Trophoblast cell (in vitro differentiated cells and primary cell): ENCODE measurements around the gene ABHD14A.

Experiments used
- DNase-seq, 2 donors: peaks; one replicate each; pipeline ENCODE4 v3.0.0-alpha.2; 2016
- H2AFZ ChIP-seq: 2 replicates; pipeline ENCODE4 v1.6.1; 2013; ENCODE audit warnings: low read length, moderate library complexity, mild to moderate bottlenecking; ENCODE audit not compliant: insufficient read depth, poor library complexity
- H2AK5ac ChIP-seq: 2 replicates; pipeline ENCODE4 v1.6.1; 2013; ENCODE audit warnings: mild to moderate bottlenecking, low read length
- H2BK120ac ChIP-seq: 2 replicates; pipeline ENCODE4 v1.6.1; 2013; ENCODE audit warnings: low read length, mild to moderate bottlenecking, moderate library complexity; ENCODE audit not compliant: insufficient read depth, poor library complexity
- H2BK12ac ChIP-seq: 2 replicates; pipeline ENCODE4 v1.6.1; 2013; ENCODE audit warnings: mild to moderate bottlenecking, low read length, moderate library complexity
- H2BK5ac ChIP-seq: 2 replicates; pipeline ENCODE4 v1.6.1; 2013; ENCODE audit warnings: low read length, low read depth, moderate library complexity, mild to moderate bottlenecking; ENCODE audit not compliant: poor library complexity
- H3K14ac ChIP-seq: 2 replicates; pipeline ENCODE4 v1.6.1; 2013; ENCODE audit warnings: mild to moderate bottlenecking, low read length
- H3K18ac ChIP-seq: 2 replicates; pipeline ENCODE4 v1.6.1; 2013; ENCODE audit warnings: mild to moderate bottlenecking, low read length
- H3K23ac ChIP-seq: 2 replicates; pipeline ENCODE4 v1.6.1; 2013; ENCODE audit warnings: low read length
- H3K27ac ChIP-seq: 2 replicates; pipeline ENCODE4 v1.5.1; 2013; ENCODE audit warnings: low read depth, mild to moderate bottlenecking, inconsistent platforms, low read length, moderate library complexity
- H3K27me3 ChIP-seq: 2 replicates; pipeline ENCODE4 v1.6.1; 2013; ENCODE audit warnings: inconsistent platforms, mild to moderate bottlenecking, low read length, moderate library complexity; ENCODE audit not compliant: insufficient read depth
- H3K36me3 ChIP-seq, 2 experiments: 1 replicate in 1 of 2; 2 replicates in 1 of 2; pipeline ENCODE4 v1.6.1; 2013; ENCODE audit warnings: low read length in 2 of 2, mild to moderate bottlenecking in 2 of 2, moderate library complexity in 1 of 2; ENCODE audit not compliant: insufficient read depth in 2 of 2, control insufficient read depth in 1 of 2
- H3K4ac ChIP-seq: 2 replicates; pipeline ENCODE4 v1.6.1; 2013; ENCODE audit warnings: low read depth, mild to moderate bottlenecking, low read length, moderate library complexity
- H3K4me1 ChIP-seq, 2 experiments: 1 replicate in 1 of 2; 2 replicates in 1 of 2; pipeline ENCODE4 v1.6.1; 2013; ENCODE audit warnings: low read length in 2 of 2, mild to moderate bottlenecking in 2 of 2, moderate library complexity in 1 of 2; ENCODE audit not compliant: insufficient read depth in 2 of 2, control insufficient read depth in 1 of 2
- H3K4me2 ChIP-seq: 2 replicates; pipeline ENCODE4 v1.6.1; 2013; ENCODE audit warnings: inconsistent platforms, mild to moderate bottlenecking, low read length, moderate library complexity
- H3K4me3 ChIP-seq: 2 replicates; pipeline ENCODE4 v1.5.1; 2013; ENCODE audit warnings: mild to moderate bottlenecking, low read depth, low read length, inconsistent platforms
- H3K79me1 ChIP-seq: one replicate; pipeline ENCODE4 v1.6.1; 2013; ENCODE audit warnings: low read length
- H3K79me2 ChIP-seq: 2 replicates; pipeline ENCODE4 v1.6.1; 2013; ENCODE audit warnings: low read length, mild to moderate bottlenecking; ENCODE audit not compliant: control insufficient read depth, insufficient read depth, poor library complexity
- H3K9ac ChIP-seq: 2 replicates; pipeline ENCODE4 v1.6.1; 2013; ENCODE audit warnings: mild to moderate bottlenecking, low read length
- H3K9me3 ChIP-seq: 2 replicates; pipeline ENCODE4 v1.6.1; 2013; ENCODE audit warnings: low read depth, mild to moderate bottlenecking, control low read depth, inconsistent platforms, low read length; ENCODE audit not compliant: insufficient read depth
- H4K12ac ChIP-seq: 2 replicates; pipeline ENCODE4 v1.6.1; 2013; ENCODE audit warnings: low read depth, mild to moderate bottlenecking, low read length, moderate library complexity
- H4K8ac ChIP-seq: 2 replicates; pipeline ENCODE4 v1.6.1; 2013; ENCODE audit warnings: low read depth, mild to moderate bottlenecking, low read length, moderate library complexity
- H4K91ac ChIP-seq: one replicate; pipeline ENCODE4 v1.6.1; 2013; ENCODE audit warnings: low read depth, mild to moderate bottlenecking, low read length, moderate library complexity
- WGBS: extraction: QIAGEN DNeasy Blood & Tissue Kit; methylation state at CpG from one replicate; pipeline ENCODE4 v1.1.7; 2013; ENCODE audit warnings: missing lambda C conversion rate; ENCODE audit not compliant: insufficient read length, insufficient coverage; ENCODE audit errors: extremely low coverage; 5-methylcytosine and 5-hydroxymethylcytosine counted together

Gene ABHD14A

DNA sequence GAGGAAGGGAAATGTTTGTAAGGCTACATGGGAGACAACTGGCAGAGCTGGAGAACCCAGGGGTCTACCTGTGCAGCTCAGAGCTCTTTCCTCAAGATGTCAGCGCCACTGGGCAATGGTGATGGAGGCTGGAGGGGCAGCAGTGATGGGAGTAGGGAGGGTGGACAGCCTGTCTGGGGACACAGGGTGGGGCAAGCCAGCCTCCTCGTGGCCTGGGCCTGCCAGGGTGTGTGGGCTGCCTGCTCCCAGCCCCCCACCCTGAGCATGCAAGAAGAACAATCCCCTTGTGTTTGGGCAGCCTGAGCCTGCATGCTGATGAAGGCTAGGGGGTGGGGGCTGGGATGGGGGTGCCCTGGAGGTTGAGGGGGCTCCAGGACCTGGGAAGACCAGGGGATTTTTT lies 8.8 kb upstream of the ABHD14A start:
- no CpG with 5 or more reads among the region's 2 CpGs for WGBS

DNA sequence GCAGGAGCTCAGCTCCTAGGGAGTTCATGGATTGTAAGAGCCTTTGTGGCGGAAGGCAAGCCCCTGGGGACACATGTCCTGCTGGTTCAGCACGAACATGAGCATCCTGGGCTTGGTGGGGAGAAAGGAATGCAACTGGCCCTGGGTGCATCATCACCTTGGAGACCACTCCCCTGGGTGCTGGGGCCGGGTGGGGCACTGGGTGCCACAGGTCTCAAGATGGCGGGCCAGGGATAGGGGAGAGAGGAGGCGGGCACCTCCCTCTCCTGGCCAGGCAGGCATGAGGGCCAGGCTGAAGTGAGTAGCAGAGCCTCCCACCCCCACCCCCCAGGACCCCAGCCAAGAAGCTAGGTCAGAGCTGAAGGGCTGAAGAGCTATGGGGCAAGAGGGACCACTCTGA lies 8.4 kb upstream of the ABHD14A start:
- no peak overlapping the region for H3K27ac ChIP-seq
- peaks cover 10% of the 10 kb centered on the region for H3K79me2 ChIP-seq
- H3K23ac ChIP-seq = no peak overlapping the region
- no peak overlapping the region for H2BK12ac ChIP-seq
- H3K36me3 ChIP-seq = peaks cover 0 to 2% of the 10 kb centered on the region in 2 experiments
- H3K4me1 ChIP-seq = peaks cover 13 to 23% of the 10 kb centered on the region in 2 experiments
- no peak for DNase-seq
- peak overlapping the region; percentile 66 for H3K4me3 ChIP-seq
- no peak overlapping the region for H2BK5ac ChIP-seq
- peak overlapping the region; percentile 85 for H4K91ac ChIP-seq
- no CpG with 5 or more reads among the region's 5 CpGs for WGBS
- no peaks in the 10 kb centered on the region for H3K27me3 ChIP-seq
- no peak overlapping the region for H4K12ac ChIP-seq
- peak overlapping the region; percentile 62 for H3K4me2 ChIP-seq
- H3K4ac ChIP-seq = peak overlapping the region; percentile 19
- peak overlapping the region; percentile 89 for H3K14ac ChIP-seq
- no peak overlapping the region for H2BK120ac ChIP-seq
- peaks cover 13% of the 10 kb centered on the region for H3K79me1 ChIP-seq
- no peak overlapping the region for H3K9ac ChIP-seq
- no peak overlapping the region for H2AFZ ChIP-seq
- H3K18ac ChIP-seq = peak overlapping the region; percentile 60
- H2AK5ac ChIP-seq = peak overlapping the region; percentile 83
- peak overlapping the region; percentile 83 for H4K8ac ChIP-seq
- no peaks in the 10 kb centered on the region for H3K9me3 ChIP-seq

More for the DNA sequence above, 8.8 kb upstream of the ABHD14A start:
- peaks cover 13% of the 10 kb centered on the region for H3K79me1 ChIP-seq
- no peak overlapping the region for H3K4me2 ChIP-seq
- H3K4me1 ChIP-seq = peaks cover 13 to 23% of the 10 kb centered on the region in 2 experiments
- no peak overlapping the region for H3K18ac ChIP-seq
- H3K4me3 ChIP-seq = no peak overlapping the region
- H3K79me2 ChIP-seq = peaks cover 10% of the 10 kb centered on the region
- H2AK5ac ChIP-seq = peak overlapping the region; percentile 31
- no peaks in the 10 kb centered on the region for H3K9me3 ChIP-seq
- H2AFZ ChIP-seq = peak overlapping the region; percentile 5
- H2BK12ac ChIP-seq = no peak overlapping the region
- no peak overlapping the region for H3K27ac ChIP-seq
- H2BK120ac ChIP-seq = no peak overlapping the region
- no peak overlapping the region for H3K23ac ChIP-seq
- H3K36me3 ChIP-seq = peaks cover 0 to 2% of the 10 kb centered on the region in 2 experiments
- DNase-seq = no peak
- no peak overlapping the region for H4K12ac ChIP-seq
- H3K14ac ChIP-seq = no peak overlapping the region
- H3K27me3 ChIP-seq = no peaks in the 10 kb centered on the region
- no peak overlapping the region for H3K9ac ChIP-seq
- no peak overlapping the region for H3K4ac ChIP-seq
- no peak overlapping the region for H4K91ac ChIP-seq
- no peak overlapping the region for H4K8ac ChIP-seq
- H2BK5ac ChIP-seq = no peak overlapping the region

DNA sequence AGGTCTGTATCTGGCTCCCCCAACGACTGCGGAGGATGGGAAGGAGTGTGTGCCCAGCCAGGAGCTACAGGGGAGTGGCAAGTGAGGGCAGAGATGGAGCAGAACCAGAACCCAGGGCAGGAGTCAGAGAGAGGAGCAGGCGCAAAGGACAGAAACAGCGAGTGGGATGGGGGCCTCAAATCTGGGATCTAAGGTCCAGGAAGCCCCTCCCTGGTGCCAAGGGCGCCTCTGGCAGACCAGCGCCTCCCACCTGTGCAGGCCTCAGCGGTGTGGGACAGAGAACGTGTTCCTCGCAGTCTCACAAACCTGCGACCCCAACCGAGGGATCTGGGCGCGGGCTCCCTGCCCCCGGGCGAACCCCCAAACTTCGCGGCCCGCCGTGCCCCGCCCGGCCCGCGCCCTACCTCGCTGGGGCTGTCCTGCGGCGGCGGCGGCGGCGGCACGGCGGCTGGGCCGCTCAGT lies 7.9 kb upstream of the ABHD14A start:
- peak overlapping the region; percentile 79 for H2AFZ ChIP-seq
- H3K27me3 ChIP-seq = no peaks in the 10 kb centered on the region
- no peaks in the 10 kb centered on the region for H3K9me3 ChIP-seq
- peak overlapping the region; percentile 62 for H3K4me2 ChIP-seq
- H3K27ac ChIP-seq = peak overlapping the region; percentile 56
- peak overlapping the region; percentile 0 for H3K9ac ChIP-seq
- H2BK120ac ChIP-seq = peak overlapping the region; percentile 74
- peak overlapping the region; percentile 66 for H3K4me3 ChIP-seq
- peak overlapping the region; percentile 83 for H4K8ac ChIP-seq
- peaks cover 0 to 2% of the 10 kb centered on the region in 2 experiments for H3K36me3 ChIP-seq
- peak overlapping the region; percentile 10 for H2BK5ac ChIP-seq
- peak overlapping the region; percentile 19 for H3K4ac ChIP-seq
- H4K12ac ChIP-seq = peak overlapping the region; percentile 85
- no CpG with 5 or more reads among the region's 33 CpGs for WGBS
- peak overlapping the region; percentile 89 for H3K14ac ChIP-seq
- H3K4me1 ChIP-seq = peaks cover 13 to 23% of the 10 kb centered on the region in 2 experiments
- H3K18ac ChIP-seq = peak overlapping the region; percentile 60
- peaks cover 10% of the 10 kb centered on the region for H3K79me2 ChIP-seq
- DNase-seq = no peak
- H2AK5ac ChIP-seq = peak overlapping the region; percentile 83
- H3K79me1 ChIP-seq = peaks cover 13% of the 10 kb centered on the region
- peak overlapping the region; percentile 38 for H2BK12ac ChIP-seq
- H3K23ac ChIP-seq = no peak overlapping the region
- peak overlapping the region; percentile 85 for H4K91ac ChIP-seq

DNA sequence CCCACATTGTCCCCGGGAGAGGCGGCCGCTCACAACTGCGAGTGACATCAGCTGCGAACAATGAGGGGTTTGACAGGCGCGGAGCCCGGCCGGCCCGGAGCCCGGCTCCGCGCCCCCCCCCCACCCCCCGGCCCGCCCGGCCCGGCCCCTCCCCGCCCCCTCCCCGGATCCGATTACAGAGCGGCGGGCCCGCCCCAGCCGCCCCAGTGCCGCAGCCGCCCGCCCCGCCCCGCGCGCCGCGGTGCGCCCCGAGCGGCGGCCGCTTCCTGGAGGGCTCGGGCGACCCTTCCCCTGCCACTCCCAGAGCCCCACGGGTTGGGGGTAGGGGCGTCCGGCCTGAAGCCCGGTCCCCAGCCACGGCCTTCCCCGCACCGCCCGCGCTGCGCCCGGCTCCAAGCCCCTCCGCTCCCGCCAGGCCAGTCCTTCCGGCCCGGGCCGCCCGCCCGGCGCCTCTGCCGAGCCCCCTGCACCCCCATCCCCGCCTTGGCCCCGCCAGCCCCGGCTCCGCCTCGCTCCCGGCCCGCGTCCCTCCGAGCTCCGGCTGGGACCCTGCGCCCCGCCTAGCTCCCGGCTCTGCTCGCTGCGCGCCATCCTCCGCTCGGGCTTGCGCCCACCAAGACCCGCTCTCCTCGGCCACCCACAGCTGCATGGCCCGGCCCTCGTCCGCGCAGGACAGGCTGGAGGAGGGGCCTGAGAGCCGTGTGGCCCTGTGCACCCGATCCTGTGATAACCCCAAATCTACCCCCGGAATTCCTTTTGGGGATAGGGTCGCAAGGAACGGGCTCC lies 7.3 kb upstream of the ABHD14A start, which contains the start of gene PCBP4:
TSS of gene PCBP4 (minus strand) at position 71 of the 786 bp plus-strand sequence. CDS start 6,214 bp downstream, outside the sequence.
- Histone ChIP-seq H3K4me2 (peak within 1 kb of the TSS; percentile 85), H2BK5ac (peak within 1 kb of the TSS; percentile 92), H3K79me1 (peaks cover 13% of the 10 kb centered on the region), H2AFZ (peak within 1 kb of the TSS; percentile 93), H3K9ac (peak within 1 kb of the TSS; percentile 75), H2BK12ac (peak within 1 kb of the TSS; percentile 80), H3K27me3 (no peaks in the 10 kb centered on the region), H4K8ac (peak within 1 kb of the TSS; percentile 98), H3K36me3 (peaks cover 0 to 2% of the 10 kb centered on the region in 2 experiments), H3K23ac (no peak within 1 kb of the TSS), H4K91ac (peak within 1 kb of the TSS; percentile 98), H3K14ac (peak within 1 kb of the TSS; percentile 100), H3K4me1 (peaks cover 13 to 23% of the 10 kb centered on the region in 2 experiments), H3K27ac (peak within 1 kb of the TSS; percentile 80), H3K18ac (peak within 1 kb of the TSS; percentile 99), H3K4ac (peak within 1 kb of the TSS; percentile 87), H4K12ac (peak within 1 kb of the TSS; percentile 98), H3K79me2 (peaks cover 10% of the 10 kb centered on the region), H3K4me3 (peak within 1 kb of the TSS; percentile 75), H2BK120ac (peak within 1 kb of the TSS; percentile 98), H3K9me3 (no peaks in the 10 kb centered on the region), H2AK5ac (peak within 1 kb of the TSS; percentile 94)
- no CpG with 5 or more reads among the region's 90 CpGs for whole genome bisulfite sequencing
- peak; percentile 51 to 70 for DNase-seq
